Right hindlimb (tissue), 1 donor: ENCODE results near the gene PREP.

Experiments
- DNase-seq: peaks from one replicate; pipeline ENCODE4 v3.0.0-alpha.2; 2018

Gene PREP

DNA sequence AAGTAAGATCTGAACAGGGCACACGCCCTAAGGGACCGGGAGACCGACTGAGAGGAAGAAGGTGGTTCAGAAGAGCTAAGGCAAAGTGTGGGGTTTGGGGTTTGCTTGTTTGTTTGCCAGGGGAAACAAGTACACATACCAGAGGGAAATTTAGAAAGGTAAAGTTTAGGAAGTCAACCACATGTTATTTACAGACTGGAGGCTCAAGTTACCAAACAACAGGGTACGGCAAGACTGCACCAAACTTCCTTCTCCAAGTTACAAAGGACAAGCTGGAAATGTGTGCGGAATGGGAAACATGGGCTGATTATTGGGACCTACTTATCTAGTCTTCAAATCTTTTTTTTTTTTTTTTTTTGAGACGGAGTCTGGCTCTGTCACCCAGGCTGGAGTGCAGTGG lies 11.2 kb downstream of the PREP start:
- no peak for DNase-seq

DNA sequence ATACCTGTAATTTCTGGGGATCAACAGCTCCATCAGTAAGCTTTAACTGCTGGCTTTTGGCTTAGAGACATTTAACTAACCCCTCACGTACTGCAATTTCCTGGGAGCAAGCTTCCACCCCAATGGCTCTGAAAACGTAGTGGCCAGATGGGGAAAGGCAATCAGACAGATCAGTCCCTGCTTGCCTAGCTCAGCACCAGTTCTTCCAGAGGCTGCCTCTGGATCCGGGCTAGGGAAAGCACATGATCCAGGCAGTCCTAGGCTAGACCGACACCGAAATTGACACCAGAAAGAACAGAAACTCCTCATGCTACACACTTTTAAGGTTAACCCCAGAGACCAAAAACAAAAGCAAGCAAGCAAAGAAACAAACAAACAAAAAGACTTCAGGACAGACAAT lies 13.3 kb downstream of the PREP start:
- DNase-seq = no peak

- no peak for DNase-seq
Observed at GRCh38 chr6:105388392-105388791, 14.5 kb downstream of the PREP start.

GRCh38 chr6:105384004-105384403 lies 18.9 kb downstream of the PREP start:
- no peak for DNase-seq

- no peak for DNase-seq
Observed at GRCh38 chr6:105382958-105383357, 19.9 kb downstream of the PREP start.

DNA sequence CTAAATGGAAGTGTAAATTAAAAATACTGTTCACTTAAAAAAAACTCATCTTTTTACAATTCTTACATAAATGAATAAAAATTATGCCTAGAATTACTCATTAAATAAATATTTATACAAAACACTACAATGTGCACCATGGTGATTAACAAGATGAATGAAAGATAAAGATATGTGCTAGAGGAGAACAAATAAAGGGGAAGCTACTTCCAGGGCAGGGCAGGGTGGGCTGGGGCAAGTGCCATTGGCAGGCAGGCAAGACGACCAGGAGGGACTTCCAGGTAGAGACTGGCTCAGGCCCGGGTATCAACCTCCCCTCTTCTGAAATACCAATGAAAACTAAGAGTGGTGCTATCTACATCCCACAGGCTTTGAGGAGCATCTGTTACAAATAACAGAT lies 20.4 kb downstream of the PREP start:
- DNase-seq = no peak

DNA sequence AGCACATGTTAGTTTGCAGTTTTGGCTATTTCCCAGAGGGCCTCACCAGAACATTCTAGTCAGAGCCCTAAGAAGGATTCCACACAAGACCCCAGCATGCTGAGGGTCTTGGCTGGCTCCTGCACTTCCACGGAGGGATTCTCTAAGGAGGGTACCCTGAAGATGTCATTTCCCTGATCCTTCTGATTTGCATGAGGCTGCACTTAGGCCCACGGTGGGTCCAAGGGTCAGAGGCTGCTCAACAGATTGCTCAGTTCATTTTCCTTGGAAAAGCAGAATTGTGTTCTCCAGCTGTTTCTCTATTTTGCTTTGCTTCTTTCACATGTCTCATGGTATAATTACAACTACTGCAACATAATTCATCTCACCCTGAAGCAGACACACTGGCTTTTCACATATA lies 22.2 kb downstream of the PREP start:
- no peak for DNase-seq

DNA sequence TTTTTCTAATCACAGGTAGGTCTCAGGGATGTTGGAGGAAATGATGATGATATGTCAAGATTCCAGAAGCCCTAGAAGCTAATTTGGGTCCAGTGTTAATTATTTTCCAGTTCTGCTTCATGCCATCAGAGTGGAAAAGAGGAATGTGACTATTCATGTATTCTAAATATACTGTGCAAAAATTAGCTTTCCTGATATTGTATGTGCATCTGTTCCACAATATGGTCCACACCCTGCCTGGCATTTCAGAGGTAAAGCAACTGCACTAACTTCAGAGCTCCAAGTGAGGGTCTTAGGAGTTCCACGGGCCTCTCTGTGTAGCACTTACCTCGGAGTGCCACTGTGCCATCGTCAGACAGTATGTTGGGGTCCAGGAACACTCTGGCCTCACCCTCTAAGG lies 27.1 kb downstream of the PREP start:
- DNase-seq = no peak

- no peak for DNase-seq
Observed at GRCh38 chr6:105374010-105374420, 28.9 kb downstream of the PREP start.

DNA sequence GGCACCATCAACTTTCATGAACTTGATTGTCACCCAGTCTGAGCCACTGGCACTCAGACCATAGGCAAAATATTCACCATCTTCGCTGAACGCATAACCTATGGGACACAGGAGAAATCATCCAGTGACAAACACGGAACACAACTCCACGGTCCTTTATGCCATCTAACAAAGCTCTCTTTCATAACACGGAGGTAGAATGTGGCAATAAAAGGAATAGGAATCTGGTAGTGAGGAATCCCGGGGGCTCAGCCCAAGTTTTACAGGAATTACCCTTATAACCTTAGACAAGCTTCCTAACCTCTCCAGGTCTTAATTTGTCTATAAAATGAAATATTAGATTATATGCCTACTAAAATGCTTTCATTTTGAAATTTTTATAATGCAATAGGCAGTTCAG lies 29.4 kb downstream of the PREP start:
- DNase-seq = no peak

DNA sequence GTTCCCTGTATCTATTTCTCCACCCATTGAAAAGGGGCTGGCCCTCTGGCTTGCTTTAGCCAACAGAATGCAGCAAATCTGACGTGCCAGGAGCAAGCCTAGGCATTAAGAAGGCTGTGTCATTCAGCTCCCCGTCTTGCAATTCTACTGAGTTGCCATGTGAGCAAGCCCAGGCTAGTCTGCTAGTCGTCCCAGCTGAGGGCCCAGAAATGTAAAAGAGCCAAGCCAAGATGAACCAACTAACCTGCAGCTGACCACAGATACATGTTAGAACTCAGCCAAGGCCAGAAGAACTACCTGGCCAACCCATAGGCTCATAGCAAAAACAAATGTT lies 30.1 kb downstream of the PREP start:
- DNase-seq = no peak

DNA sequence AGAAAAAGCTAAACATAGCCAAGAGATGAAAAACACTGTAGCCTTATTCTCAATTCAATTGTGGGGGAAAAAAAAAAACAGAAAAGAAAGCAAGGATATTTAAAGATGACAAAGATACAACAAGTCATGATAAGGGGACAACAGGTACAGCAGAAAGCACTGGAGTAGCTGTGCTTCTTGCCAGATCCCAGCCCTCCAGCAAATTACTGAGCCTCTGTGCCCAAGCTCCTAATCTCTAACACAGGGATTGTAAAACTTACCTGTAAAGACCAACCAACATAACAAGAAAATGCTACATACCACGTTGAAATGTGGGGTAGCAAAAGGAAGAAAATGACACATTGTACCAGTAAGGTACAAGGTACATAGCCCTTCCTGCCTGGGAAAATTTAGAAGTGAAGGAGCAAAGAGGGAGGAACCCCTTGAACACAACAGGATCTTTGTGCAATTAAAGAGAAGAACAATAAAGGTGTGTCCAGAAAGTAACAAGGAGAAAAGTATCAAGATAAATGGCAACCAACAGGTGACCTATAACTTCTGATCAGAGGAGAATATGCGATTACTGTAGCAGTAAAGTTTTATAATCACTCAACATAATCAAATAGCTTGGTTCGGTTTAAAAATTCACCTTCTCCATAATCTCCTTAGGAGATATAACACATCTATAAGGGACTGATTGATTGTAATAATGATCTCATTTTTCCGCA lies 30.6 kb downstream of the PREP start:
- no peak for DNase-seq

DNA sequence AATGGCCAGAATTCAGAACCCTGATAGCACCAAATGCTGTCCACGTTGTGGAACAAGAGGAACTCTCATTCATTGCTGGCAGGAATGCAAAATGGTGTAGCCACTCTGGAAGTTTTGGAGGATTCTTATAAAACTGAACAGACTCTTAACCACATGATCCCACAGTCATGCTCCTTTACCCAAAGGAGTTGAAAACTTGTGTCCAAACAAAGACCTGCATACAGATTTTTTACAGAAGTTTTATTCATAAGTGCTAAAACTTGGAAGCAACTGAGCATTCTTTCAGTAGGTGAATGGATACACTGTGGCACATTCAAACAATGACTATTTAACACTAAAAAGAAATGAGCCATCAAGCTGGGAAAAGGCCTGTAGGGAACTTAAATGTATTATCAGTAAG lies 32.5 kb downstream of the PREP start:
- no peak for DNase-seq

- DNase-seq = no peak
Observed at GRCh38 chr6:105369145-105369544, 33.7 kb downstream of the PREP start.

GRCh38 chr6:105364243-105364642 lies 38.6 kb downstream of the PREP start:
- no peak for DNase-seq

DNA sequence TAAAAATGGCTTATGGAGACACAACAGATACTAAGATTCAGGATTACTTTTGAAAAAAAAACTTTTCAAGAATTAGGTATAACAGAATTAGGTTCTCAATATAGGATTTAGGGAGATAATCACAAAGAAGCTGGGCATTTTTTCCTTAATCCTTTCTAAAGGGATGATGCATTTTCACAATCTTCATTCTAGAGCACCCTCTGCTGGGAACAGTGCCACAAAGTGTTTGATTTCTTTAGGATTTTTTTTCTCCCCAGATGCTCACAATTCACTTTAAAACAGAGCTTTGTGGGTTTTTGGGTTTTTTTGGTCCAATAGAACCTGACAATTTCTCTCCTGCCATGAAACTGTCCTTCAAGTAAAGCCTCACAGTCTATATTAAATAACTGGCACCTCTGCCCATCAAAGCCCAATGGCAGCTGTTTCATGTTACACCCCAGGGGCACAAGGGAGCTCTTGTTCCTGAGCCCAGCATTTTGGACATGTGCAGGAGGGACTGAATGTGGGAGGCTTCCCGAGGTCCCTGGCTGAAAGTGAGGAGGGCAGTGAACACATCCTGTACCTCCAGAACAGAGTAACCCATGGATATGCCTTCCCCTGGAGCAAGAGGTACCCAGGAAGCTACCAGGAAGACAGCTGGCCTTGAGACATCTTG lies 39.7 kb downstream of the PREP start:
- DNase-seq = no peak

GRCh38 chr6:105359419-105360370 lies 43.2 kb downstream of the PREP start:
- no peak for DNase-seq

DNA sequence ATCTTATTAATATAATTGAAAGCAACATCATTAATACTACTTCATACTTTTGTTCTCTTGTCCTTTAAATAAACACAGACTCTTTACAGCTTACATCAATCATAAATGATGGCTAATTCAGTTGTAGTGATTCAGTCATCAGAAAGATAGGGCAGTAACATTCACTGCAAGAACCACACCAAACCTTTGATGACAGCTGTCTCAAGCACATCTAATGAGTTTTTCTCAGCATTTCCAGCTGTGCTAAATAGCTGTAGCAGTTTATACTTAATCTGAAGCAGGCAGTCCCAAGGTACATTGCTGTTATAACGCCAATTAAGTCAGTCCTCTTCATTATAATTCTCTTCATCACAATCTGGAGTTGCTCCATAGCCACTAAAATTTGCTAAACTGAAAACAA lies 45.7 kb downstream of the PREP start:
- no peak for DNase-seq

DNA sequence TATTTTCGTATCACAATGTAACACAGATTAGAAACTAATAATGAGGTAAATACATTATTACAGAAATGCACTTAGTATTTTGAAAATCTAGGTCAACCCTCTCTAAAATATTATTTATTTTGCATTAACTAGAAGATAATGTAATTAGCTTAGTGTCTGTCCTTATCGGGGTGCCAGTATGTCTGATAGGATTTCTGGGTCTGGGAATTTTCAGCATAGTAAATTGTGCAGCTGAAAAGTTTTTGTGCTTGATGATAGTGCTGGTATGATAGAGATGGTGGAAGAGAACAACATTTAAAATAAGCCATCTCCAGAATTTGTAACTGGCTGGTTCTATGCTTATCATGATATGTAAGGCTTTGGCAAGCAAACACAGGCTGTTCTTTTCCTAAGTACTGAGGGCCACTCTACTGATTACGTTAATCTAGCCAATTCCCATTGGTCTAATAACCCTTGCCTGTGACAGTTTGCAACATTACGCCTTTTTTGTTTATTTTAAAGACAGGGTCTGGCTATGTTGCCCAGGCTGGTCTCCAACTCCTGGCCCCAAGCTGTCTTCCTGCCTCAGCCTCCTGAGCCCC lies 50.8 kb downstream of the PREP start:
- no peak for DNase-seq

DNA sequence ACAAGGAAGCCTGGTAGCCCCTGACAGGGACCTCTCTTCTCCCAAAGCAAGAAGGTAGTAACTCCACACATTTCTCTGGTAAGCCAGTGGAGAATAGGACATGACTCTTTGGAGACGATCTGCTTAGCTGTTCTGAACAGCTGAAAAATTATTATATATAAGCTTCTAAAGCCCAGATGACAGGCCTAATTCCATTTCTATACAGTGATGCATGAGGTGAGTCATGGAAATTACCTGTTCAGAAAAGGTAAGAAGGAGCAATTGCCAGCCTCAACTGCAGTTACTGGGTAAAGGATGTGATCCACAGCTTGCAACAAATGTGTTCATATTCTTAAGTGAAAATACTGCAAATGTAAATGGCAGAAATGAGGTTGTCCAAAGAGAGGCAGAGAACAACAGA lies 54.0 kb downstream of the PREP start:
- no peak for DNase-seq

DNA sequence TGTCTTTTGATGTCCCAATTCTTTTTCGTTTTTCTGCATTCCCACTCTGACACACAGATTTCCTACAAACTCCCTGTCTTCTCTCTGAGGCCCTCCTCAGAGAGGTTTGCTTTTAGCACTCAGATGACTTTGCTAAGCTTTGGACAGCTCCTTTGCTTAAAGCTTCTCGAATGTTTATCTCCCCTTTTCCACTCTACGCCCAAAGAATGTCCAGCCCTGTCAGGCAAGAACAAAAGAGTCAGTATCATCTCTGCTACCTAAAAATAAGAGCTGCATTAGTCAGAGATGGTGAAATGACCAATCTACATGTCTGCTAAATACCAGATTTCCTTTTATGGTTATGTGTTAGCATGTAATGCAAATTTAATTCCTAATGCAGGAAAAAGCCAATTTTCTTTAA lies 56.8 kb downstream of the PREP start:
- no peak for DNase-seq

DNA sequence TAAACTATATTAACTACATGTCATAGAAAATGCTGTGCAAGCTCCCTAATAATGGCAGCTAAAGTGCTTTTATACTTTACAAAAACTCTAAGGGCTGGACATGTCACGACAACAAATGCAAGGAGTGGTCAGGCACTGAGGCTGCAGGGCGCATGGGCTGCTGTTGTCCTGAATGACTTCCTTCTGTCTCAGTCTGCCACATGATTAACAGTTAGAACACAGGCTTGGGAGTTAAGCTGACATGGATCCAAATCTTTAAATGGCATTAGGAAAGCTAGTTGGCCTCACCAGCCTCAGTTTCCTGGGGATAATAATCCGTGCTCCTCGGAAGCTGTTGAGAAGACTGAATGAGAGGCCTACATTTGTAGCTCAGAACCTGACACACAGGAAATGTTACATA lies 57.4 kb downstream of the PREP start:
- DNase-seq = no peak

DNA sequence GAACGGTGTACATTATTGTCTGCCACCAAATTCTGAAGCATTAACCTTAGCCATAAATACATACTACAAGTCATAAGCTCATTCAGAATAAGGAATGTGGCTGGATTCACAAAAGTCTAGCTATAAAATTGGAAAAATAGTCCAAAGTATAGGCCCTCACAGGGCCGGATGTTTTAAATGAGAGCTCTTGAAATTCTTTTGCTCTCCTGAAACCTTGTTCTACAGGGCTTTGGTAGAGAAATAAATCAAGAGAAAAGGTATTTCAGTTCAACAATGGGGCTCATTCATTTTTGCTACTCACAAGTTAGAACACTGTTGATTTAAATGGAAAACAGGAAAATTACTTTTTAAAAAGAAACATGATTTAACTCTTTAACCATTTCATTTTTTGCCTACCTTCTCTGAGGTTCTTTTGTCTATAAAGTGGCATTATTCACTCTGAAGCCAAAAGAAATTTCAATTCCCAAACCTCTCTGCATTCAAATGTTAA lies 58.0 kb downstream of the PREP start:
- no peak for DNase-seq
